Bronchial epithelial cell (primary cell): Measurements from ENCODE around the gene MYO9A. TPM values are rescaled to one million over a fixed set of nuclear protein-coding genes. Genes with fewer than 3 reads are reported as not detected.

Experiments
- DNase-seq: peaks from one replicate; pipeline ENCODE4 v3.0.0-alpha.2; 2010; ENCODE audit warnings: low read depth
- FAIRE-seq: peaks from 2 replicates; lab custom pipeline; 2011; peaks lifted over from hg19 to GRCh38; lab: Jason Lieb, UNC
- H3K27me3 ChIP-seq: 2 replicates; pipeline ENCODE4 v1.5.1; 2011; ENCODE audit warnings: low read length; ENCODE audit not compliant: control insufficient read depth, insufficient read depth
- H3K36me3 ChIP-seq: 2 replicates; pipeline ENCODE4 v1.5.1; 2011; ENCODE audit warnings: low read length; ENCODE audit not compliant: control insufficient read depth, insufficient read depth
- H3K4me3 ChIP-seq: 2 replicates; pipeline ENCODE4 v1.5.1; 2011; ENCODE audit warnings: mild to moderate bottlenecking, low read depth, low read length, control low read depth
- total RNA-seq: library from RNA; depleted of rRNA; stranded (reverse); fragments of >200 nt; gene quantifications from 2 replicates; pipeline ENCODE4 v1.2.1, GENCODE V29; 2014
- TF ChIP-seq, protein P1 (sequence below): IDR thresholded peaks from 2 replicates; pipeline ENCODE4 v1.5.1; 2011; ENCODE audit warnings: mild to moderate bottlenecking, moderate library complexity, low read length, control low read depth, inconsistent platforms; ENCODE audit not compliant: insufficient read depth, severe bottlenecking

The MYO9A gene
- total RNA-seq, 1 donor from 2014 or later, result 29.7 TPM

DNA sequence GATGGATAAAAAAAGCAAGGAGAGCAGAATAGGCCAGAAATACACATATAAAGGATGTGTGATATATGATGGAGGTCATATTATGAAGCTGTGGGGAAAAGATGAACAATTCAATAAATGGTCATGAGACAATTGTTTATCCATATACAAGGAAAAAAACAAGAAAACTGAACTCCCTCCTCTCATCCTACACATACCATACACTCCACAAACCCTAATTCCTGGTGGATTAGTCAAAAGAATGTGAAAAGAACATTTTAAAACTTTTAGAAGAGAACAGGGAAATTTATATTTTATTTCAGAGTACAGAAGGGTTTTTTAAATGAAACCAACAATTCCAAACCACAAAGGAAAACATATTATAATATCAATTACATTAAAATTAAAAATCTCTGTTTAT lies 342.1 kb downstream of the MYO9A start:
- H3K36me3 ChIP-seq, result no peaks in the 10 kb centered on the region
- no peak overlapping the region for H3K4me3 ChIP-seq
- no peak for FAIRE-seq
- no peaks in the 10 kb centered on the region for H3K27me3 ChIP-seq
- TF ChIP-seq, protein P1, sequence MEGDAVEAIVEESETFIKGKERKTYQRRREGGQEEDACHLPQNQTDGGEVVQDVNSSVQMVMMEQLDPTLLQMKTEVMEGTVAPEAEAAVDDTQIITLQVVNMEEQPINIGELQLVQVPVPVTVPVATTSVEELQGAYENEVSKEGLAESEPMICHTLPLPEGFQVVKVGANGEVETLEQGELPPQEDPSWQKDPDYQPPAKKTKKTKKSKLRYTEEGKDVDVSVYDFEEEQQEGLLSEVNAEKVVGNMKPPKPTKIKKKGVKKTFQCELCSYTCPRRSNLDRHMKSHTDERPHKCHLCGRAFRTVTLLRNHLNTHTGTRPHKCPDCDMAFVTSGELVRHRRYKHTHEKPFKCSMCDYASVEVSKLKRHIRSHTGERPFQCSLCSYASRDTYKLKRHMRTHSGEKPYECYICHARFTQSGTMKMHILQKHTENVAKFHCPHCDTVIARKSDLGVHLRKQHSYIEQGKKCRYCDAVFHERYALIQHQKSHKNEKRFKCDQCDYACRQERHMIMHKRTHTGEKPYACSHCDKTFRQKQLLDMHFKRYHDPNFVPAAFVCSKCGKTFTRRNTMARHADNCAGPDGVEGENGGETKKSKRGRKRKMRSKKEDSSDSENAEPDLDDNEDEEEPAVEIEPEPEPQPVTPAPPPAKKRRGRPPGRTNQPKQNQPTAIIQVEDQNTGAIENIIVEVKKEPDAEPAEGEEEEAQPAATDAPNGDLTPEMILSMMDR, result no peak
- no peak for DNase-seq

DNA sequence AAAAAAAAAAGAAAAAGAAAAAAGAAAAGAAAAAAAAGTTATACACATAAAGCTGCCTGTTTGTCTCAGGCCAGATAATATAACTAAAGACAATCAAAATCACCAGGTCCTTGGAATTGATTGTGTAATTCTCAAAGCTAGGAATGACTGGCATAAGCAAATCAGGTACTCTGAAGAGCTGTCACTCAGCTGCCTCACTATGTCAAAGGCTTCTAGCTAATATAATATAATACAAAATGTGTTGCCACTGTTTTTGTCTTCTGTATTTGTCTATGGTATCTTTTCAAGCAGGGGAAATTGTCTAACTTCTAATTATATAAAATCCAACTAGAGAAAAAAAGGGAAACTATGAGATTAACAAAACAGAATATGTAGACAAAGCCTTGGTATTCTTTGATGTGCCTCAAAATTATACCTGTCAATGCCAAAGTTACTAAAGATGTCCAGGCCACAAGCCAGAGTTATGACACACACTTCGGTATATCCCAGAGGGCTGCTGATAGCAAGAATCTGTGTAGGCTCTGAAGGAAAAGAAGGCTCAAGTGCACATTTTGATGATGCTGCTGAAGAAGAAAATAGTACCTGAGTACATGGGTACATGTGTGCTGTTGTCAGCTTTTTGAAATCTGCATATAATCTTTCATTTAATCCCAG lies 344.6 kb downstream of the MYO9A start:
- H3K4me3 ChIP-seq, result no peak overlapping the region
- H3K36me3 ChIP-seq, result no peaks in the 10 kb centered on the region
- H3K27me3 ChIP-seq, result no peaks in the 10 kb centered on the region
- FAIRE-seq, result no peak
- TF ChIP-seq, protein P1, result no peak
- DNase-seq, result no peak

Other genes with a start within 250 kb of the MYO9A start
- gene SENP8, start 253 bp upstream of the MYO9A start, total RNA-seq, result 1.1 and 2.3 TPM in 2 replicates
- gene GRAMD2A, start 79.6 kb upstream of the MYO9A start, total RNA-seq, result 4.6 and 5.5 TPM in 2 replicates
- gene PKM, start 113.0 kb upstream of the MYO9A start, total RNA-seq, result 1,045 and 1,080 TPM in 2 replicates
- gene PARP6, start 154.4 kb upstream of the MYO9A start, total RNA-seq, result 17.6 and 20.5 TPM in 2 replicates
- gene CELF6, start 202.0 kb upstream of the MYO9A start, total RNA-seq, result under 0.01 TPM in 1 of 2 replicates, not detected in the other